Mesenchymal stem cell (in vitro differentiated cells and primary cell): ENCODE data around the gene RABL2A.
"Not testable (repeated sequence)": the region's sequence is repeated elsewhere in the genome, so short reads cannot be mapped to it uniquely, and the experiment has no call there.

ENCODE experiments used
- DNase-seq: peaks from one replicate; pipeline ENCODE4 v3.0.0-alpha.2; 2013
- H2AFZ ChIP-seq: one replicate; pipeline ENCODE4 v1.6.1; 2013; ENCODE audit warnings: low read depth, mild to moderate bottlenecking, control low read depth, inconsistent platforms, low read length, moderate library complexity
- H2AK5ac ChIP-seq: 2 replicates; pipeline ENCODE4 v1.6.1; 2013; ENCODE audit warnings: low read length, moderate library complexity, mild to moderate bottlenecking, inconsistent platforms; ENCODE audit not compliant: severe bottlenecking
- H2BK120ac ChIP-seq: one replicate; pipeline ENCODE4 v1.6.1; 2013; ENCODE audit warnings: low read depth, mild to moderate bottlenecking, inconsistent platforms, low read length, moderate library complexity
- H2BK12ac ChIP-seq, 2 experiments: one replicate each; pipeline ENCODE4 v1.6.1; 2013; ENCODE audit warnings: inconsistent platforms in 2 of 2, low read length in 2 of 2, mild to moderate bottlenecking in 2 of 2, moderate library complexity in 2 of 2, control low read depth in 1 of 2
- H2BK15ac ChIP-seq: one replicate; pipeline ENCODE4 v1.6.1; 2013; ENCODE audit warnings: mild to moderate bottlenecking, low read depth, inconsistent platforms; ENCODE audit not compliant: poor library complexity, severe bottlenecking
- H2BK5ac ChIP-seq: 2 replicates; pipeline ENCODE4 v1.6.1; 2013; ENCODE audit warnings: low read depth, mild to moderate bottlenecking, low read length, control low read depth, inconsistent platforms; ENCODE audit not compliant: poor library complexity, severe bottlenecking
- H3K14ac ChIP-seq, 2 experiments: one replicate each; pipeline ENCODE4 v1.6.1; 2013; ENCODE audit warnings: inconsistent platforms in 2 of 2, low read length in 2 of 2, control low read depth in 1 of 2, mild to moderate bottlenecking in 1 of 2, moderate library complexity in 1 of 2
- H3K18ac ChIP-seq, 2 experiments: one replicate each; pipeline ENCODE4 v1.6.1; 2013; ENCODE audit warnings: inconsistent platforms in 2 of 2, low read length in 2 of 2, control low read depth in 1 of 2, low read depth in 1 of 2, mild to moderate bottlenecking in 1 of 2
- H3K23ac ChIP-seq, 2 experiments: one replicate each; pipeline ENCODE4 v1.6.1; 2013; ENCODE audit warnings: inconsistent platforms in 2 of 2, low read length in 2 of 2, mild to moderate bottlenecking in 2 of 2, moderate library complexity in 2 of 2, control low read depth in 1 of 2
- H3K27ac ChIP-seq: 2 replicates; pipeline ENCODE4 v1.5.1; 2013; ENCODE audit warnings: mild to moderate bottlenecking, moderate library complexity, low read length, control low read depth, inconsistent platforms; ENCODE audit not compliant: poor library complexity, severe bottlenecking
- H3K27me3 ChIP-seq, 2 experiments: 2 replicates each; pipeline versions ENCODE4 v1.6.1 to v1.7.0; 2013; ENCODE audit warnings: low read length in 2 of 2, mild to moderate bottlenecking in 2 of 2, moderate library complexity in 2 of 2, control low read depth in 1 of 2, inconsistent platforms in 1 of 2; ENCODE audit not compliant: control insufficient read depth in 1 of 2, insufficient read depth in 1 of 2
- H3K36me3 ChIP-seq, 2 experiments: 2 replicates each; pipeline versions ENCODE4 v1.6.1 to v1.7.0; 2013; ENCODE audit warnings: low read length in 2 of 2, control low read depth in 1 of 2, inconsistent platforms in 1 of 2, low read depth in 1 of 2, mild to moderate bottlenecking in 1 of 2; ENCODE audit not compliant: insufficient read depth in 2 of 2, control insufficient read depth in 1 of 2
- H3K4ac ChIP-seq, 2 experiments: one replicate each; pipeline ENCODE4 v1.6.1; 2013; ENCODE audit warnings: inconsistent platforms in 2 of 2, low read length in 2 of 2, mild to moderate bottlenecking in 2 of 2, moderate library complexity in 2 of 2, control low read depth in 1 of 2, low read depth in 1 of 2
- H3K4me1 ChIP-seq: 2 replicates; pipeline ENCODE4 v1.6.1; 2013; ENCODE audit warnings: low read depth, low read length, control low read depth; ENCODE audit not compliant: control insufficient read depth, insufficient read depth
- H3K4me2 ChIP-seq: 2 replicates; pipeline ENCODE4 v1.6.1; 2013; ENCODE audit warnings: low read length, mild to moderate bottlenecking, inconsistent platforms; ENCODE audit not compliant: poor library complexity, severe bottlenecking
- H3K4me3 ChIP-seq, 2 experiments: 2 replicates each; pipeline versions ENCODE4 v1.5.1 to v1.7.0; 2013; ENCODE audit warnings: low read length in 2 of 2, mild to moderate bottlenecking in 2 of 2, control low read depth in 1 of 2, low read depth in 1 of 2; ENCODE audit not compliant: insufficient read depth in 1 of 2
- H3K79me1 ChIP-seq: replicated peaks from 2 replicates; pipeline ENCODE4 v1.6.1; 2013; ENCODE audit warnings: mild to moderate bottlenecking, control low read depth, low read length, inconsistent platforms; ENCODE audit not compliant: poor library complexity, severe bottlenecking
- H3K9ac ChIP-seq: 2 replicates; pipeline ENCODE4 v1.7.0; 2013; ENCODE audit warnings: mild to moderate bottlenecking, low read length, moderate library complexity
- H3K9me3 ChIP-seq: 2 replicates; pipeline ENCODE4 v1.7.0; 2013; ENCODE audit warnings: mild to moderate bottlenecking, low read length; ENCODE audit not compliant: control insufficient read depth
- H4K8ac ChIP-seq: one replicate; pipeline ENCODE4 v1.6.1; 2013; ENCODE audit warnings: inconsistent platforms, mild to moderate bottlenecking, low read length, moderate library complexity
- H4K91ac ChIP-seq: one replicate; pipeline ENCODE4 v1.6.1; 2013; ENCODE audit warnings: mild to moderate bottlenecking, low read length, inconsistent platforms
- WGBS: methylation state at CpG from one replicate; pipeline ENCODE4 v1.1.7; 2013; ENCODE audit warnings: mixed read lengths; 5-methylcytosine and 5-hydroxymethylcytosine counted together

The RABL2A gene

DNA sequence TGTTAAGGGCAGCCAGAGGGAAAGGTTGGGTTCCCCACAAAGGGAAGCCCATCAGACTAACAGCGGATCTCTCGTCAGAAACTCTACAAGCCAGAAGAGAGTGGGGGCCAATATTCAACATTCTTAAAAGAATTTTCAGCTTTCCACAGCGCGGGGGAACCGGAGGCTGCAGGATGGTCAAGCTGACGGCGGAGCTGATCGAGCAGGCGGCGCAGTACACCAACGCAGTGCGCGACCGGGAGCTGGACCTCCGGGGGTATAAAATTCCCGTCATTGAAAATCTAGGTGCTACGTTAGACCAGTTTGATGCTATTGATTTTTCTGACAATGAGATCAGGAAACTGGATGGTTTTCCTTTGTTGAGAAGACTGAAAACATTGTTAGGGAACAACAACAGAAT, 30.7 kb downstream of the RABL2A start:
- not testable (repeated sequence) for DNase-seq, H2BK15ac ChIP-seq, H3K4me3 ChIP-seq, H3K4me2 ChIP-seq, H2BK120ac ChIP-seq, H3K9ac ChIP-seq, H3K18ac ChIP-seq, H3K36me3 ChIP-seq, H4K91ac ChIP-seq, H2BK5ac ChIP-seq, H2AK5ac ChIP-seq, H2BK12ac ChIP-seq, H3K9me3 ChIP-seq, H3K27me3 ChIP-seq, H2AFZ ChIP-seq, H3K27ac ChIP-seq, H3K14ac ChIP-seq, H3K4me1 ChIP-seq, H4K8ac ChIP-seq, H3K4ac ChIP-seq, H3K23ac ChIP-seq, H3K79me1 ChIP-seq
- 96% methylated on average over 14 of the region's 17 CpGs for WGBS

DNA sequence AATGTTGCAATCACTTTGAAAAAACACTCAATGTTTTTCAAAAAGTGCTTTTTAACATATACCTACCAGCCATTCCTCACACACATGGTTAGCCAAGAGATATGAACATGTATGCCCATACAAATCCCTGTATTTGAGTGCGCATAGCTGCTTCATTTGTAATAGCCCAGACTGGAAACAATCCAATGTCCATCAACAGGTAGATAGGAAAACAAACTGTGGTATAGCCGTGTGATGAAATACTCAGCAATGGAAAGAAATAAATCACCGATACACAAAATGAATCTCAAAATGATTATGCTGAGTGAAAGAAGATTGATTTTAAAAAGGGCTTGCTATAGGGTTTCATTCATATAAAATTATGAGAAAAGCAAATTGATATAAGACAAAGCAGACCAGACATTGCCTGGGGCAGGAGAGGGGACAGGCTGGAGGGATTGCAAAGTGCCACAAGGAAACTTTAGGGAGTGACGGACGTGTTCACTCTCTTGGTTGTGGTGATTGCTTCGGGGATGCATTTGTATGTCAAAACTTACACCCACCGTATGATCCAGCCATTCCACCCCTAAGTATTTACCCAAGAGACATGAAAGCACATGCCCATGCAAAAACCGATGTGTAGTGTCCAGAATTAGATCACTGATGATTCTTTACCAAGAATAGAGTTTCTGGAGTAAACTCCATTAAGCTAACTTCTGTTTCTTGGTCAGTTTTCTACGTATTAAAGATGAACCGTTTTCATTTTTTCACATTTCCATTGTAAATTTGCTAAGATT, 36.4 kb downstream of the RABL2A start:
- not testable (repeated sequence) for H3K4ac ChIP-seq, DNase-seq, H3K27me3 ChIP-seq, H3K4me3 ChIP-seq, H3K14ac ChIP-seq, H3K9ac ChIP-seq, H4K8ac ChIP-seq, H3K79me1 ChIP-seq, H2AK5ac ChIP-seq, H2BK12ac ChIP-seq, H3K4me1 ChIP-seq, H3K9me3 ChIP-seq, H2BK120ac ChIP-seq, H3K36me3 ChIP-seq, H3K4me2 ChIP-seq, H2BK5ac ChIP-seq, H3K23ac ChIP-seq, H2AFZ ChIP-seq, H3K18ac ChIP-seq, H3K27ac ChIP-seq, H4K91ac ChIP-seq, H2BK15ac ChIP-seq
- WGBS: 62% methylated on average over 3 of the region's 10 CpGs

DNA sequence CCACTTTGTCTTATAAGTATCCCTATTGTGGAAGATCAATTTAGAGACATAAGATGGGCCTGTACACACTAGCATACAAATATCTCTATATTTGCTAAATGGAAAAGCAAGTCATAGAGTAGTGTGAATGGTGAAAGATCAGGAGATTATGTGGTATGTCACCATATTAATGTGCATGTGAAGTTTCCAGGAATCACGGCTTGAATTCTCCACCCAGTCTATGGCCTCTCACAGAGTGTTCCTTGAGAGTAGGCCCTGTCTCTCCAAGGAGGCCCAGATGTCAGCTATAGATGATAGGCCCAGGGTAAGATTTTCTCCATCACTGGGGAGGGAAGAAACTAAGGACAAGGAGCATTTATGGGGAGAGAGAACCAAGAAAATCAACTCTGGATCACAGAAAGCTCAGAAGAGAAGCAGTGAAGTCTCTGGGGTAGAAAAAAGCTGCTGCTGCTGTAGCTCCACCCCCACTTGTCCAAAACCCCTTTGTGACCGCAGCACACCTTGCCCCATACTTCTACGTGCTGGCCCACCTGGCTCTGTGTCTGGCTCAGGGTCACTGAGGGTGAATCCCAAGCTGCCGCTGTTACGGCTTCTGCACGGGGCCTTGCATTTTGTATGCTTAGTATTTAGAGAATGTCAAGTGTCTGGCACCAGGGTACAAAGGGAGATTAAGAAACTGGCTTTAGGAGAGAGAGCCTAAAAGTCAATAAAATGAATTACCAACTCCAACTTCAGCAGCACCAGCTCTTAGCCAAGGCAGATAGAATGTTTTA, 37.9 kb downstream of the RABL2A start:
- H4K8ac ChIP-seq, H3K4ac ChIP-seq, H3K14ac ChIP-seq, H3K18ac ChIP-seq, H3K23ac ChIP-seq, H2AK5ac ChIP-seq, H4K91ac ChIP-seq, H3K9ac ChIP-seq, H3K36me3 ChIP-seq, H3K27me3 ChIP-seq, H2AFZ ChIP-seq, H3K4me3 ChIP-seq, H3K27ac ChIP-seq, H2BK120ac ChIP-seq, H2BK12ac ChIP-seq, H2BK5ac ChIP-seq, DNase-seq, H3K9me3 ChIP-seq, H3K4me2 ChIP-seq, H3K79me1 ChIP-seq, H2BK15ac ChIP-seq, H3K4me1 ChIP-seq: not testable (repeated sequence)
- WGBS: 86% methylated on average over 4 of the region's 6 CpGs

DNA sequence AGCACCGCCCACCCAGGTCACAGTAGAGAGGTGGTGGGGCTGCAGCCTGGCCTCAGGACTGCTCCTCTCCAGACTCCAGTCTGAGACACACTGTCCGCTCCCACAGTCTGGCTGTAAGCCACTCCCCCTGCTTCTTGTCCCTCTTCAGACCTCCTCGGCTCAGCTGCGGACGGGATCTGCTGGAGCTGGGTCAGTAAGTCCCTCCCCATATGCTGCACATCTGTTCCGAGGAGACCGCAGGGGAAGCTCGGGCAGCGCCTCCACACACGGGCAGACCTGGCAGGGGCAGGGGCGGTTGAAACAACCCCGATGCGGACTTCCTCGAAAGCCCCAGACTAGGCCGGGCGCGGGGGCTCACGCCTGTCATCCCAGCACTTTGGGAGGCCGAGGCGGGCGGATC, 41.9 kb downstream of the RABL2A start:
- H3K18ac ChIP-seq, H3K27me3 ChIP-seq, H3K4me1 ChIP-seq, DNase-seq, H3K79me1 ChIP-seq, H3K4ac ChIP-seq, H2BK120ac ChIP-seq, H3K4me2 ChIP-seq, H2BK15ac ChIP-seq, H4K91ac ChIP-seq, H4K8ac ChIP-seq, H3K4me3 ChIP-seq, H3K36me3 ChIP-seq, H2BK5ac ChIP-seq, H3K23ac ChIP-seq, H2AFZ ChIP-seq, H2BK12ac ChIP-seq, H3K9me3 ChIP-seq, H3K9ac ChIP-seq, H2AK5ac ChIP-seq, H3K27ac ChIP-seq: not testable (repeated sequence)
- WGBS: 91% methylated on average over 19 of the region's 21 CpGs
- H3K14ac ChIP-seq: peak overlapping the region in 1 of 2 experiments; percentile 28
